Measurements from ENCODE around the gene TMEM151B. TPM values are rescaled to one million over a fixed set of nuclear protein-coding genes. Genes with fewer than 3 reads are reported as not detected.

Gene TMEM151B
- total and polyA plus RNA-seq, 10 of the 15 experiments (the other 5 are each of a cell fraction or from before 2014, with no cell fraction given): 0.01 to 0.19 (median 0.05) TPM; not detected in 6

DNA sequence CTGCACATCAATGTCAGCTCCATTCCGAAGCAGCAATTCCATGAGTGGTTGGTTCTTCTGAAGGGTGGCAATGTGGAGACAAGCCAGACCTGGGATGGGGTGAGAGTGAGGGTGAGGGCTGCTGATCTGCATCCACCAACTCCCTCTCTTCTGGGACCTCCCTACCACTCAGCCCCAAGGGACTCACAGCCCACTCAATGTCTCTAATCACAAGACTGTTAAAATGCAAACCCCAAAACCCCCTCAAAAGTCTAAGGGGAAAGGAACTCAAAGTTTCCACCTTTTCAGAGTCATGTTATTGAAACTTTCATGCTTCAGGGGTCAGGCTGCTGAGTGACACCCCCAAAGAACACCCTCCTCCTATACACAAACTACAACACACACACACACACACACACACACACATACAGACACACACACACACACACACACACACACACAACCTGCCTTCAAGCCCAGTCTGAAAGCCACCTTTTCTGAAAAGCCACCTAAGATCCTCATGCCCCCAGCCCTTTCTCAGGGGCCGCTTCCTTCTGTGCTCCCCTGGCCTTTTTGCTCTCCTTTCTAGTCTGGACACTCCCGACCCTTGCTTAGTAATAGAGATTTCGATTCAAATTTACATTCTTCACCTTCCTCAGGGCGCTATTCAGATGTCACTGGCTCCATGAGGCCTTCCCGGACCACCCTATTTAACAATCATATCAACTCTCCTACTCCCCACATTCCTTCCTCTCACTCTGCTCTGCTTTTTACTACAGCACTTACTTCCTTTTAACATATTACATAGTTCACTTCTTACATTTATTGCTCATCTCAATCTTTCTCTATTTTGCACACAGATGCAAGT is 9.6 kb upstream of the TMEM151B start (continued):
- no peak for TF ChIP-seq ZZZ3 (IDR thresholded peaks at IDR 0.05; ENCODE audit: control insufficient read depth, insufficient read length, low read depth)
- TF ChIP-seq RAD21 (IDR thresholded peaks at IDR 0.05; ENCODE audit: insufficient read depth, low read depth, low read length): no peak
- 0 out of 2 replicates have a peak, but pooled peaks have one; percentile 28 for TF ChIP-seq EED (IDR thresholded peaks at IDR 0.05; ENCODE audit: low read depth)
- no peak for TF ChIP-seq ETV6 (conservative IDR thresholded peaks at IDR 0.05 in 1 of 2, IDR thresholded peaks at IDR 0.05 in 1 of 2; ENCODE audit: borderline replicate concordance in 1 of 2, low read depth in 1 of 2)
- TF ChIP-seq BCL11A (IDR thresholded peaks at IDR 0.05; ENCODE audit: low read depth, low read length): peak; percentile 64; the same call in 1 of the 2 replicates
- TF ChIP-seq RB1 (IDR thresholded peaks at IDR 0.05; ENCODE audit: borderline replicate concordance): peak; percentile 50; the same call in 1 of the 2 replicates
- peak; percentile 57; the same call in 1 of the 2 replicates for TF ChIP-seq TBL1XR1 (IDR thresholded peaks at IDR 0.05; ENCODE audit: low read depth, low read length)
- TF ChIP-seq, protein P1, sequence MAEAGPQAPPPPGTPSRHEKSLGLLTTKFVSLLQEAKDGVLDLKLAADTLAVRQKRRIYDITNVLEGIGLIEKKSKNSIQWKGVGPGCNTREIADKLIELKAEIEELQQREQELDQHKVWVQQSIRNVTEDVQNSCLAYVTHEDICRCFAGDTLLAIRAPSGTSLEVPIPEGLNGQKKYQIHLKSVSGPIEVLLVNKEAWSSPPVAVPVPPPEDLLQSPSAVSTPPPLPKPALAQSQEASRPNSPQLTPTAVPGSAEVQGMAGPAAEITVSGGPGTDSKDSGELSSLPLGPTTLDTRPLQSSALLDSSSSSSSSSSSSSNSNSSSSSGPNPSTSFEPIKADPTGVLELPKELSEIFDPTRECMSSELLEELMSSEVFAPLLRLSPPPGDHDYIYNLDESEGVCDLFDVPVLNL (IDR thresholded peaks at IDR 0.05; ENCODE audit: low read depth, low read length): no peak
- TF ChIP-seq, protein P2, sequence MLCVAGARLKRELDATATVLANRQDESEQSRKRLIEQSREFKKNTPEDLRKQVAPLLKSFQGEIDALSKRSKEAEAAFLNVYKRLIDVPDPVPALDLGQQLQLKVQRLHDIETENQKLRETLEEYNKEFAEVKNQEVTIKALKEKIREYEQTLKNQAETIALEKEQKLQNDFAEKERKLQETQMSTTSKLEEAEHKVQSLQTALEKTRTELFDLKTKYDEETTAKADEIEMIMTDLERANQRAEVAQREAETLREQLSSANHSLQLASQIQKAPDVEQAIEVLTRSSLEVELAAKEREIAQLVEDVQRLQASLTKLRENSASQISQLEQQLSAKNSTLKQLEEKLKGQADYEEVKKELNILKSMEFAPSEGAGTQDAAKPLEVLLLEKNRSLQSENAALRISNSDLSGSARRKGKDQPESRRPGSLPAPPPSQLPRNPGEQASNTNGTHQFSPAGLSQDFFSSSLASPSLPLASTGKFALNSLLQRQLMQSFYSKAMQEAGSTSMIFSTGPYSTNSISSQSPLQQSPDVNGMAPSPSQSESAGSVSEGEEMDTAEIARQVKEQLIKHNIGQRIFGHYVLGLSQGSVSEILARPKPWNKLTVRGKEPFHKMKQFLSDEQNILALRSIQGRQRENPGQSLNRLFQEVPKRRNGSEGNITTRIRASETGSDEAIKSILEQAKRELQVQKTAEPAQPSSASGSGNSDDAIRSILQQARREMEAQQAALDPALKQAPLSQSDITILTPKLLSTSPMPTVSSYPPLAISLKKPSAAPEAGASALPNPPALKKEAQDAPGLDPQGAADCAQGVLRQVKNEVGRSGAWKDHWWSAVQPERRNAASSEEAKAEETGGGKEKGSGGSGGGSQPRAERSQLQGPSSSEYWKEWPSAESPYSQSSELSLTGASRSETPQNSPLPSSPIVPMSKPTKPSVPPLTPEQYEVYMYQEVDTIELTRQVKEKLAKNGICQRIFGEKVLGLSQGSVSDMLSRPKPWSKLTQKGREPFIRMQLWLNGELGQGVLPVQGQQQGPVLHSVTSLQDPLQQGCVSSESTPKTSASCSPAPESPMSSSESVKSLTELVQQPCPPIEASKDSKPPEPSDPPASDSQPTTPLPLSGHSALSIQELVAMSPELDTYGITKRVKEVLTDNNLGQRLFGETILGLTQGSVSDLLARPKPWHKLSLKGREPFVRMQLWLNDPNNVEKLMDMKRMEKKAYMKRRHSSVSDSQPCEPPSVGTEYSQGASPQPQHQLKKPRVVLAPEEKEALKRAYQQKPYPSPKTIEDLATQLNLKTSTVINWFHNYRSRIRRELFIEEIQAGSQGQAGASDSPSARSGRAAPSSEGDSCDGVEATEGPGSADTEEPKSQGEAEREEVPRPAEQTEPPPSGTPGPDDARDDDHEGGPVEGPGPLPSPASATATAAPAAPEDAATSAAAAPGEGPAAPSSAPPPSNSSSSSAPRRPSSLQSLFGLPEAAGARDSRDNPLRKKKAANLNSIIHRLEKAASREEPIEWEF (IDR thresholded peaks at IDR 0.05; ENCODE audit: insufficient replicate concordance, low read depth, low read length): no peak
- TF ChIP-seq CHD1 (IDR thresholded peaks at IDR 0.05; ENCODE audit: low read depth, low read length): peak; percentile 25; the same call in 1 of the 2 replicates
- TF ChIP-seq GATAD2B (conservative IDR thresholded peaks at IDR 0.05; ENCODE audit: low read depth): peak; percentile 60; the same call in 1 of the 2 replicates
- TF ChIP-seq STAT1 (conservative IDR thresholded peaks at IDR 0.05): no peak
- TF ChIP-seq, protein P3, sequence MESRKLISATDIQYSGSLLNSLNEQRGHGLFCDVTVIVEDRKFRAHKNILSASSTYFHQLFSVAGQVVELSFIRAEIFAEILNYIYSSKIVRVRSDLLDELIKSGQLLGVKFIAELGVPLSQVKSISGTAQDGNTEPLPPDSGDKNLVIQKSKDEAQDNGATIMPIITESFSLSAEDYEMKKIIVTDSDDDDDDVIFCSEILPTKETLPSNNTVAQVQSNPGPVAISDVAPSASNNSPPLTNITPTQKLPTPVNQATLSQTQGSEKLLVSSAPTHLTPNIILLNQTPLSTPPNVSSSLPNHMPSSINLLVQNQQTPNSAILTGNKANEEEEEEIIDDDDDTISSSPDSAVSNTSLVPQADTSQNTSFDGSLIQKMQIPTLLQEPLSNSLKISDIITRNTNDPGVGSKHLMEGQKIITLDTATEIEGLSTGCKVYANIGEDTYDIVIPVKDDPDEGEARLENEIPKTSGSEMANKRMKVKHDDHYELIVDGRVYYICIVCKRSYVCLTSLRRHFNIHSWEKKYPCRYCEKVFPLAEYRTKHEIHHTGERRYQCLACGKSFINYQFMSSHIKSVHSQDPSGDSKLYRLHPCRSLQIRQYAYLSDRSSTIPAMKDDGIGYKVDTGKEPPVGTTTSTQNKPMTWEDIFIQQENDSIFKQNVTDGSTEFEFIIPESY (IDR thresholded peaks at IDR 0.05): no peak
- TF ChIP-seq, protein P4, sequence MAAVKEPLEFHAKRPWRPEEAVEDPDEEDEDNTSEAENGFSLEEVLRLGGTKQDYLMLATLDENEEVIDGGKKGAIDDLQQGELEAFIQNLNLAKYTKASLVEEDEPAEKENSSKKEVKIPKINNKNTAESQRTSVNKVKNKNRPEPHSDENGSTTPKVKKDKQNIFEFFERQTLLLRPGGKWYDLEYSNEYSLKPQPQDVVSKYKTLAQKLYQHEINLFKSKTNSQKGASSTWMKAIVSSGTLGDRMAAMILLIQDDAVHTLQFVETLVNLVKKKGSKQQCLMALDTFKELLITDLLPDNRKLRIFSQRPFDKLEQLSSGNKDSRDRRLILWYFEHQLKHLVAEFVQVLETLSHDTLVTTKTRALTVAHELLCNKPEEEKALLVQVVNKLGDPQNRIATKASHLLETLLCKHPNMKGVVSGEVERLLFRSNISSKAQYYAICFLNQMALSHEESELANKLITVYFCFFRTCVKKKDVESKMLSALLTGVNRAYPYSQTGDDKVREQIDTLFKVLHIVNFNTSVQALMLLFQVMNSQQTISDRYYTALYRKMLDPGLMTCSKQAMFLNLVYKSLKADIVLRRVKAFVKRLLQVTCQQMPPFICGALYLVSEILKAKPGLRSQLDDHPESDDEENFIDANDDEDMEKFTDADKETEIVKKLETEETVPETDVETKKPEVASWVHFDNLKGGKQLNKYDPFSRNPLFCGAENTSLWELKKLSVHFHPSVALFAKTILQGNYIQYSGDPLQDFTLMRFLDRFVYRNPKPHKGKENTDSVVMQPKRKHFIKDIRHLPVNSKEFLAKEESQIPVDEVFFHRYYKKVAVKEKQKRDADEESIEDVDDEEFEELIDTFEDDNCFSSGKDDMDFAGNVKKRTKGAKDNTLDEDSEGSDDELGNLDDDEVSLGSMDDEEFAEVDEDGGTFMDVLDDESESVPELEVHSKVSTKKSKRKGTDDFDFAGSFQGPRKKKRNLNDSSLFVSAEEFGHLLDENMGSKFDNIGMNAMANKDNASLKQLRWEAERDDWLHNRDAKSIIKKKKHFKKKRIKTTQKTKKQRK (IDR thresholded peaks at IDR 0.05; ENCODE audit: low read depth, low read length): no peak
- TF ChIP-seq RELA (IDR thresholded peaks at IDR 0.05; ENCODE audit: borderline replicate concordance, partially characterized antibody): peak; percentile 71
- TF ChIP-seq TARDBP (IDR thresholded peaks at IDR 0.05; ENCODE audit: borderline replicate concordance): no peak

Data from GM12878 (cell line).